ENCODE data around the gene KCNMA1.

GRCh38 chr10:77029777-77030717, 607.6 kb downstream of the KCNMA1 start:
- TF ChIP-seq CTCF (IDR thresholded peaks at IDR 0.05; ENCODE audit: insufficient read depth, low read length, poor library complexity, severe bottlenecking) (no peak), EZH2phosphoT487 (conservative IDR thresholded peaks at IDR 0.05; ENCODE audit: low read length) (no peak)

Measured in SU-DHL-6 (cell line).